ENCODE data around the gene CSTF3. TPM values are rescaled to one million over a fixed set of nuclear protein-coding genes. Genes with fewer than 3 reads are reported as not detected.
"Not testable (repeated sequence)": the region's sequence is repeated elsewhere in the genome, so short reads cannot be mapped to it uniquely, and the experiment has no call there.

The CSTF3 gene
- total and polyA plus RNA-seq, 2 experiments from 2014 or later: 25.8 to 75.5 TPM

- H3K4me1 ChIP-seq (ENCODE audit: low read depth): peaks cover 4% of the 10 kb centered on the region
- no peak for TF ChIP-seq CTCF (IDR thresholded peaks at IDR 0.05; ENCODE audit: low read depth, low read length)
- no peaks in the 10 kb centered on the region for H3K36me3 ChIP-seq
- H3K27ac ChIP-seq: no peak overlapping the region
- DNase-seq (ENCODE audit: low read depth in 1 of 2, low spot score in 1 of 2): peak in 1 of 2 donors; percentile 12
- no peaks in the 10 kb centered on the region for H3K27me3 ChIP-seq
- no peak overlapping the region for H3K4me3 ChIP-seq
- H3K9me3 ChIP-seq (ENCODE audit: low read depth): no peaks in the 10 kb centered on the region
Observed at GRCh38 chr11:33171251-33171650, 10.0 kb upstream of the CSTF3 start.

GRCh38 chr11:33168709-33169200, 7.5 kb upstream of the CSTF3 start:
- TF ChIP-seq CTCF (IDR thresholded peaks at IDR 0.05; ENCODE audit: low read depth, low read length): no peak
- no peaks in the 10 kb centered on the region for H3K36me3 ChIP-seq
- H3K27ac ChIP-seq: no peak overlapping the region
- H3K4me3 ChIP-seq: no peak overlapping the region
- DNase-seq (ENCODE audit: low read depth in 1 of 2, low spot score in 1 of 2): peak in 1 of 2 donors; percentile 48
- H3K4me1 ChIP-seq (ENCODE audit: low read depth): peaks cover 4% of the 10 kb centered on the region
- H3K27me3 ChIP-seq: no peaks in the 10 kb centered on the region
- H3K9me3 ChIP-seq (ENCODE audit: low read depth): no peaks in the 10 kb centered on the region

DNA sequence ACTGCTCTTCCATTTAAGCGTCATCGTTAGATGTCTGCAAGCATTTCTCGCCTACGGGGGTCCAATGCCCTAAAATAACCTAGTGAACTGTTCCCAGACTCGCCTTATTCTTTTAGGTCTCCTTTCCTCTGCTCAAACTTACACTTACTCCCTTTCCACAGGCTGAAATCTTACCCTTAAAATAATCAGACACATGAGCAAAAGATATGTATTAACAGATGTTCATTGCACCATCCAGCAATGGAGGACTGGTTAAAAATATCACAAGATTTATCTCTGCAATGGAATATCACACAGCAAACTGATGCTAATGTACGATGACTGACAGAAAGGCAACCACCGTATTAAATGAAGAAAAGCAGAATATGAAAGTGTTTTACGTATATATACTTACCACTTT, 1.6 kb upstream of the CSTF3 start:
- H3K4me1 ChIP-seq (ENCODE audit: low read depth): peaks cover 12% of the 10 kb centered on the region
- H3K27me3 ChIP-seq: no peaks in the 10 kb centered on the region
- H3K36me3 ChIP-seq: no peaks in the 10 kb centered on the region
- no peak overlapping the region for H3K27ac ChIP-seq
- no peak for TF ChIP-seq CTCF (IDR thresholded peaks at IDR 0.05; ENCODE audit: low read depth, low read length)
- H3K9me3 ChIP-seq (ENCODE audit: low read depth): no peaks in the 10 kb centered on the region
- no peak overlapping the region for H3K4me3 ChIP-seq
- no peak for DNase-seq (ENCODE audit: low read depth in 1 of 2, low spot score in 1 of 2)

DNA sequence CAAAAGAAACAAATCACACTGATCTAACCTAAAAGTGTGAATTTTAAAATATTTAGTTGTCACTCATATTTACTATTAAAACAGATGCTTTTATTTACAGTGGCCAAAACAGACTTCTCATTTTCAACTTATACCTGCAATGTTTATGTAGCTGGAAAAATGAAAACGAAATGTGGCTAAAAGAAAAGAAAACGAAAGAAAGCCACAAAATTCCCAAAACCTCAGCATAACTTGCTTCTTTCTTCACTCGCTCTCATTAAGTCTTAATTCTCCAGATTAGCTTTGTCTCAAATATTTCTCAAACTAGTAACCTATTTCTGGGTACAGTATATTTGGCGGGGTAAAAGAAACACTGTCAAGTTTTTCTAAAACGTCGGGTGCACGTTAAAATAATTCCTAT, 693 bp downstream of the CSTF3 start:
- H3K27me3 ChIP-seq: no peaks in the 10 kb centered on the region
- DNase-seq (ENCODE audit: low read depth in 1 of 2, low spot score in 1 of 2): no peak
- H3K36me3 ChIP-seq: no peaks in the 10 kb centered on the region
- no peaks in the 10 kb centered on the region for H3K9me3 ChIP-seq (ENCODE audit: low read depth)
- H3K4me3 ChIP-seq: peak overlapping the region; percentile 94
- H3K27ac ChIP-seq: peak overlapping the region; percentile 76
- H3K4me1 ChIP-seq (ENCODE audit: low read depth): peaks cover 12% of the 10 kb centered on the region
- TF ChIP-seq CTCF (IDR thresholded peaks at IDR 0.05; ENCODE audit: low read depth, low read length): no peak

- Histone ChIP-seq H3K27ac (peak overlapping the region; percentile 76), H3K4me1 (ENCODE audit: low read depth) (peaks cover 12% of the 10 kb centered on the region), H3K9me3 (ENCODE audit: low read depth) (no peaks in the 10 kb centered on the region), H3K27me3 (no peaks in the 10 kb centered on the region), H3K4me3 (peak overlapping the region; percentile 94), H3K36me3 (no peaks in the 10 kb centered on the region)
- no peak for TF ChIP-seq CTCF (IDR thresholded peaks at IDR 0.05; ENCODE audit: low read depth, low read length)
- peak in 1 of 2 donors; percentile 63 for DNase-seq (ENCODE audit: low read depth in 1 of 2, low spot score in 1 of 2)
Observed at GRCh38 chr11:33160136-33160535, 1.1 kb downstream of the CSTF3 start.

DNA sequence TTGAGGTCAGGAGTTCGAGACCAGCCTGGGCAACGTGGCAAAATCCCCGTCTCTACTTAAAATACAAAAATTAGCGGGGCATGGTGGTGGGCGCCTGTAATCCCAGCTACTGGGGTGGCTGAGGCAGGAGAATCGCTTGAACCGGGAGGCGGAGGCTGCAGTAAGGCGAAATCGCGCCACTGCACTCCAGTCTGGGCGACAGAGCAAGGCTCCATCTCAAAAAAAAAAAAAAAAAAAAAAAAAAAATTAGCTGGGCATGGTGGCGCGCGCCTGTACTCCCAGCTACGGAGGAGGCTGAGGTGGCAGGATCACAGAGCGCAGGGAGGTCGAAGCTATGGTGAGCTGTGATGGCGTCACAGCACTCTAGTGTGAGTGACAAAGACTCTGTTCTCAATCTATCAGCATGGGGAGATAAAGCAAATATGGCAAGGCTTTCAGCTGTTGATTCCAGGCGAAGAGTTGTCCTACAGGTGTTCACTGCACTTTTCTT, 1.9 kb downstream of the CSTF3 start:
- H3K4me3 ChIP-seq: peak overlapping the region; percentile 94
- not testable (repeated sequence) for H3K27ac ChIP-seq; DNase-seq (ENCODE audit: low read depth in 1 of 2, low spot score in 1 of 2); H3K27me3 ChIP-seq; H3K9me3 ChIP-seq (ENCODE audit: low read depth); H3K36me3 ChIP-seq
- H3K4me1 ChIP-seq (ENCODE audit: low read depth): peaks cover 12% of the 10 kb centered on the region
